HG02571 (cell line): Measurements from ENCODE around the gene MPV17L2.

ENCODE experiments used
- ATAC-seq: cut with Tn5 transposase; IDR thresholded peaks from one replicate; pipeline ENCODE4 v1.9.1; 2021; ENCODE audit warnings: mild to moderate bottlenecking, moderate library complexity; ENCODE audit not compliant: unreplicated experiment

MPV17L2 gene

GRCh38 chr19:18214779-18215433 lies 21.9 kb downstream of the MPV17L2 start:
- no peak for ATAC-seq

- no peak for ATAC-seq
Observed at GRCh38 chr19:18216789-18217188, 23.8 kb downstream of the MPV17L2 start.

DNA sequence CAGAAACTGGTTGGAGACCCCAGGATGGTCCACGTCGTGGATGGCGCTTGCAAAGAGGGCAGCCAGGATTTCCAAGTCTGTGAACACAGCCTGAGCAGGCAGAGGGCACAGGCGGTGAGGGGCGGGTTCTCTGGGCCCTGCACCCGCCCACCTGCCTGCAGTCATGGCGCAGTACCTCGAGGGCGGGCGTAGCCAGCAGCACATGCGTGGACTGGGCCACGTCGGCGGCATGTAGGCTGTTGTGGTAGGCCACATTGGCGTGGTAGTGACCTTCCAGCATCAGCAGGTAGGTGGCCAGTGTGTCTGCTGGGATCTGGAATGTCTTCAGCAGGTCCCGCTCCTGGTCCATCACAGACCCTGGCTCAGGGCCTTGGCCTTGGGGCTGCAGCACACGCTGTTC lies 25.1 kb downstream of the MPV17L2 start:
- no peak for ATAC-seq

- no peak for ATAC-seq
Observed at GRCh38 chr19:18218600-18218999, 25.6 kb downstream of the MPV17L2 start.

DNA sequence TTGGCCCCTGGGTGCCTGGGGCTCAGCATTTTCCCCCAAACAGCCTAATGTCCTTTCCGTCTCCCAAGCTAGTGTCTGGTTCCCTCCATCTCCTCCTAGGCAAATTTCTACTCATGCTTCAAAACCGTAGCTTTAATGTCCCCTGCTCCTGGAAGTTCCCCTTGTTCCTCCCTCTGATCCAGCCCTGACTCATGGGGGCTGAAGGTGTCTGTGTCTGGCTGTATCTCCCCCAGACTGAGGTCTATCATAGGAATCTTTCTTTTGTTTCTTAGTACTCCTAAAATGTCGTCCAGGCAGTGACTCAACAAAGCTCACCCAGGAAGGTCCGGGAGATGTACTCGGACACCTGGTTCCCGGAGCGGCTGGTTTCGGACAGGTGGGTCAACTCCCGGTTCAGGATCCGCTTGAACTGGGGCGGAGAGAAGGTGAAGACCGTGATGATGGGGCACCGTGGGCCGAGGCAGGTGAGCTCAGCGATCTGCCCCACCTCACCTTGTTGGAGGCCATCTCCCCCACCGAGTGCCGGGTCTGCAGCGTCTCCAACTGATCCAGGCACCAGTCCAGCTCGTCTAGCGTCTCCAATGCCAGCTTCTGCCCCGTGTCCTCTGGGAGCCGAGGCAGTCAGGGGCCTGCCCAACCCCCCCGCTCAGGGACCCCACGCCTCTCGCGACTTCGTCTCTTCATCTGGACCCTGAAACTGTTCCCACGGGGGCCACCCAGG lies 27.1 kb downstream of the MPV17L2 start:
- no peak for ATAC-seq

- no peak for ATAC-seq
Observed at GRCh38 chr19:18220632-18221275, 27.7 kb downstream of the MPV17L2 start.

GRCh38 chr19:18221815-18222725 lies 29.1 kb downstream of the MPV17L2 start:
- no peak for ATAC-seq

DNA sequence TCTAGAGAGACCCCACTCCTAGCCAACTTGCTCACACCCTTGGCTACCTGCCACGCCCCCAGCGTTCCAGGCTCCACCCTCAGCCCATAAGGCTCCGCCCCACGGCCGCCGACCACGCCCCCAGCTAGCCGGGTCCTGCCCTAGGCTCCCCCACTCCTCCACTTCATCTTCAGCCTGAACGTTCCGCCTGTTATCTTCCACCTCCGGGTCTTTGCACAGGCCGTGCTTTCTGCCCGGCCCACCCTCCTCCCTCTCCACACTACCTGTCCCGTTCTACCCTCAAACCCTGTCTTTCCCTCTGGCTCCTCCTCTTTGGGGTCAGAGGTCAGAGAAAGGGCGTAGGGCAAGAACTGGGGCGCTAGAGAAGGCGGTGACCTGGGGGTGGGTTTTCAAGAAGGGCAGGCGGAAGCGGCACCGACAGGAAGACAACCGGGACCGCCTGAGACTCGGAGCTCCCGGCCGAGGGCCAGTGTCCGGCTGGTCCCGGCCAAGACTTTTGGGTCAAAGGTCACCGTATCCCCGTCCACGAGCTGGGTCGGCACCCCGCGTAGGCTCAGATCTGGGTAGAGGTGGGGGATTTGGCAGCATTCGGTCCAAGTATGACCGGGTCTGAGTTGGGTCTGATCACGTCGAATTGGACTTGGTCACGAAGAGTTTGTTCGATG lies 31.0 kb downstream of the MPV17L2 start:
- no peak for ATAC-seq

DNA sequence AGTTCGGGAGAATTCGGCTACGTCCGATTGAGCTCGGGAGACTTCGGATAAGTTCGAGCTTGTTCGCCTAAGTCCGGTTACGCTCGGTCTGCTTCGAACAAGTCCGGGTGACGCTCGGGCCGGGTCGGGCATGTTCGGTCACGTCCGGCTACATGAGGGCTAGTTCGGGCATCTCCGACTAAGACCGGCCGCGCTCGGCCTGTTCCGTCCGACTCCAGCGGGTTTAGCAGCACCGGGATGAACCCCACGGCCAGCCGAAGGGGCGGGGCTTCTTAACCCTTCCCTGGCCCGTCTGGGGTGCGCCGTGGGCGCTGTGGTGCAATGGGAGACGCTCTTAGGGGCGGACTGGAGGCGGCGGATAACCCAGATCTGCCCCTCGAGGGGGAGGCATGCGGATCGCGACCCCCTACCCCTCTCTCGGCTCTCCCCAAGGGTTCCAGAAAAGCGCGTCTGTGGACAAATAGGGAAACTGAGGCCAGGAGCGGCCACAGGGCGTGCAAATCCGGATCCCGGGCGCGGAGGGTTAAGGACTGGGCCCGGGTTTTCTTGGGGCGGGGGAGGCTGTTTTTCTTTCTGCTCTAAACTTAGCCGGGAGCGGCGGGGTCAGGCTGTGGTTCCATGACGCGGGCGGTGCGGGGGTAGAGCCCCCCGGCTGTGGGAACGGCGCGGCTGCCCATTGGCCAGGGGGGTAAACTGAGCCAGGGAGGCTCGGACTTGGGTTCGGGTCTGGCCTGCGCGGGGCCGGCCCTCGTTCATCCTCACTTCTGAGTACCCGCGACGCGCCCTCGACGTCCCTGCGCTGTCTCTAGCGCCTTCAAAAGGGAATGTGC lies 31.7 kb downstream of the MPV17L2 start:
- peak; percentile 85 for ATAC-seq

- no peak for ATAC-seq
Observed at GRCh38 chr19:18225355-18225701, 32.3 kb downstream of the MPV17L2 start.

- ATAC-seq = no peak
Observed at GRCh38 chr19:18225702-18226468, 32.9 kb downstream of the MPV17L2 start, which contains the start of gene PDE4C. PDE4C (minus strand) TSS chr19:18226438; CDS start chr19:18226415, 23 bp downstream.

DNA sequence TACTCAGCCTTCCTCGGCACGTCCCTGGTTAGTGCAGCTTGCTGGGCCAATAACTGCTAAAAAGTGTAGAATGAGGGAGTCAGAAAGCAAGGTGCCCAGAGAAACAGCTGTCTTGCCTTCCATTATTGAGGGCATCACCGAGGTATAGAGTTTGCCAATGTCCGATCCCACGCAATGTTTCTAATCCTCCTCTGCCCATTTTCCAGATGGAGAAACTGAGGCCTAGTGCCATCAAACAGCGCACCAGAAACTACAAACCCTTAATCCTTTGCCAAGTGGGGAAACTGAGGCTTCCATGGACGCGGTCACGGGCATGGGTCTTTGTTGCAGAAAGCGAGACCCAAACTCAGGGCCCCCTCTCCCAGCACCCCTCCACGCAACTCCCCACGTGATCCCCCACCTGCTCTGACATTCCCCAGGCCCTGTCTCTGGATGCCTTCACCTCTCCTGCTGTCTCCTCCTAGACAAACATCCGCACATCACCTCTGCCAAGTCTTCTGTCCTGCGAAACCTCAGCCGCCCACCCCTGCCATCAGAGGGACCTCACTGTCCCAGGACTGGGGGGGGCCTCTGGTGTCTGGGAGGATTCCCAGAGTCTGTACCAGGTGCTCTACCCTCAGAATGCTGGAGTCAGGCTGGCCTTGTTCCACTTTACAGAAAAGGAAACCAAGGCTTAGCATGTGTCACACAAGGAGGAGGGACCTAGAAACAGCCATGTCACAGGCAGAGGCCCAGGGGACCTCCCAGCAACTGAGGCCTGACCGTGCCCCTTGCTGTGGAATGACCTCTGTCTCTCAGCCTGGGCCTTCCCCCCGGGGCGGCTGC lies 34.1 kb downstream of the MPV17L2 start:
- no peak for ATAC-seq

- no peak for ATAC-seq
Observed at GRCh38 chr19:18227781-18228271, 34.8 kb downstream of the MPV17L2 start.

DNA sequence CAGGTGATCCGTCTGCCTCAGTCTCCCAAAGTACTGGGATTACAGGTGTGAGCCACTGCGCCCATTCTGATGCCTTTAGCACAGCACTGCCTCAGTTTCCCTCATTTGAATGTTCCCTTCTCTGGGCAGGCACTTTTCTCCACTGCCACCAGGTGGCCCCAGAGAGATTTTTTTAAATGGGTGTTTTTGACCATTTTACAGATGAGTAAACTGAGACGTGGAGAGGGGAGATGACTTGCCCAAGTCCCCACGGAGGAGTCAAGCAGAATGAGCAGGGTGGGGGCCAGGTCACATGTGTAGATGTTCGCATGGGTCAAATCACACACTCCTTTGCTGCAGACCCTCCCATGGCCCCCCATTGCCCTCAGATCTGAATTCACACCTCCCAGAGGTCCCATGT lies 36.5 kb downstream of the MPV17L2 start:
- no peak for ATAC-seq

GRCh38 chr19:18229915-18230314 lies 36.9 kb downstream of the MPV17L2 start:
- ATAC-seq = no peak

GRCh38 chr19:18230941-18231734 lies 38.1 kb downstream of the MPV17L2 start:
- no peak for ATAC-seq

DNA sequence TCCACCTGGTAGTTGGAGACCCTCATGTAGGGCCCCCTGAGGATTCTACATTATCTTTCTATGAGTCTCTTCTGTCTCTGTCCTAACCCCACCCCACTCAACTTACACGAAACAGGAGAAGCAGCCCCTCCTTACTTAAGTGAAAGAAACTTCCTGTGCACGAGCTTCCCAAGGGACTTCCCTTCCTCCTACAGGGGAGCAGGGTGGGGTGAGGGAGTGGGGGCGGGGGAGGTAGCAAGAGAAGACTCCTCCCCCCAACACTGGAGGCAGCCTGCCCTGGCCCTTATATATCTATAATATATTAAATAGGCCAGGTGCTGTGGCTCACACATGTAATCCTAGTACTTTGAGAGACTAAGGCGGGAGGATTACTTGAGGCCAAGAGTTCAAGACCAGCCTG lies 38.8 kb downstream of the MPV17L2 start:
- ATAC-seq = no peak
